Stimulated activated CD4-positive, alpha-beta T cell treated with anti-CD3 and anti-CD28 coated beads, Interleukin-4, amount 100 ng/mL, for 24 hours (primary cell): Measurements from ENCODE around the gene EDA.
"Not testable (repeated sequence)": the region's sequence is repeated elsewhere in the genome, so short reads cannot be mapped to it uniquely, and the experiment has no call there.

Source experiments
- DNase-seq: peaks from one replicate; pipeline ENCODE4 v3.0.0-alpha.2; 2020

Gene EDA

DNA sequence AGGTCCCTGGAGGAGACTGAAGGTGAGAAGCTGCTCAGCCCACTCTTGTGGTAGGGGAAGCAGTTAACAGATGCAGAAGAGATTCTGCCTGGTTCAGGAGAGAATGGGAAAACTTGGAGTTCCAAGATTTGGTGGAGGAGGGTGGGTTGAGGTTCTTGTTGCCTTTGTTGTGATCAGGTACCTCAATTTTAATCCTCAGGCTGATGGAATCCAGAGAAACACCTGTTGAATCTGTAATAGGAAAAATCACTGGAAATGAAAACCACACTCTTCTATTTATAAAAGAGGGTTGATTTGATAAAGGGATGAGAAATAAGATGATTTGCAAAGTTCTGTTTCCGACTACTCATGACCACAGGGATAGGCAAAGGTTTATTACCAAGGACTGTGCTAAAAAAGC lies 132.1 kb downstream of the EDA start:
- DNase-seq = no peak

DNA sequence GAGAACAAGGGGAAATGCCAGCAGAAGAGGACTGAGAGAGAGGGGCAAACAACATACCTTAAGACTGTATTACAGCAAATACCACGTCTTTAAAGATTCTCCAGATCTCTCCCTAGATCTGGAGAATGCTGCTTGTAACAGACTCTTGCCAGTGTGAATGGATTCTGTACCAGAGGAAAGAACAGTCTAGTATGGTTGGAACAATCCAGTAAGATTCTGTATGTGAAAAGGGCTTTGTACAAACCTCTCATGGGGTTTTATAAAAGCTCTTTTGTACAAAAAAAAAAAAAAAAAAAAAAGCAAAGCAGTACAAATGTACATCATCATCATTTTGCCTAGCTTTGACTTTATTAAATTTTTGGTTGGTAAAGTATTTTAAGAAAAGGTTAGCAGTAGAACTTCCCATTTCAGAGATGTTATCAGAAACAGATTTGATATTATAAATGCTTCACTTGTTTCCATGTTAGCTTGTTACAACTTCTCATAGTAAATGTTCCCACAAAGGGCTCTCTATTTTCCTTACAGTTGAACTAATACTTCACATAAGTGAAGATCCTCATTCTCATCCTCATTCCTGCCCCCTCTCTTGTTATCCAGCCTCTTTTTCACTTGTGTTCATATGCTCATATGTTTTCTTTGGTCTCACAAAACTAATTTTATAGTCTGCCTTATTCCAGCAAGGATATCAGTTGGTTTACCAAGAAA lies 144.2 kb downstream of the EDA start:
- DNase-seq = no peak

GRCh38 chrX:69761633-69762032 lies 145.7 kb downstream of the EDA start:
- no peak for DNase-seq

DNA sequence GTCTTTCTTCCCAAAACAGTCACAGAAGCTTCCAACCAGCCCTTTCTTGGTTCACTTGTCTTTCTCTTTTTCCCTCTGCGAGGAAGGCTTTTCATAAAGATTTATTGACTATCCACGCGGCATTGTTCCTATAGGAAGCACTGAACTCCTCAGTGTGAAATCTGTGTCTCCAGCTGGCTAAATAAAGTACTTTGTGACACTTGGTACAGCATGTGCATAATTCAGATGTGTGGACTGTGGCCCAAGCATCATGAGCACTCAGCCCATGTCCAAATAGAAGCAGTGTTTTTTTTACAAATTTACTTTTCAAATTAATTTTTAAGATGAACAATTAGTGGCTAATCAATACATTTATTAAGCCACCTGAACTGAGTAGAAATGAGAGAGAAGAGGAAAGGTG lies 146.4 kb downstream of the EDA start:
- no peak for DNase-seq

GRCh38 chrX:69793260-69793935 lies 177.5 kb downstream of the EDA start:
- DNase-seq = no peak

GRCh38 chrX:69795702-69796101 lies 179.8 kb downstream of the EDA start:
- DNase-seq = no peak

- DNase-seq = no peak
Measured at GRCh38 chrX:69807400-69807799, 191.5 kb downstream of the EDA start.

- peak; percentile 3 for DNase-seq
Measured at GRCh38 chrX:69808375-69808774, 192.5 kb downstream of the EDA start.

- no peak for DNase-seq
Measured at GRCh38 chrX:69813677-69814076, 197.8 kb downstream of the EDA start.

GRCh38 chrX:69815063-69815462 lies 199.2 kb downstream of the EDA start:
- no peak for DNase-seq

DNA sequence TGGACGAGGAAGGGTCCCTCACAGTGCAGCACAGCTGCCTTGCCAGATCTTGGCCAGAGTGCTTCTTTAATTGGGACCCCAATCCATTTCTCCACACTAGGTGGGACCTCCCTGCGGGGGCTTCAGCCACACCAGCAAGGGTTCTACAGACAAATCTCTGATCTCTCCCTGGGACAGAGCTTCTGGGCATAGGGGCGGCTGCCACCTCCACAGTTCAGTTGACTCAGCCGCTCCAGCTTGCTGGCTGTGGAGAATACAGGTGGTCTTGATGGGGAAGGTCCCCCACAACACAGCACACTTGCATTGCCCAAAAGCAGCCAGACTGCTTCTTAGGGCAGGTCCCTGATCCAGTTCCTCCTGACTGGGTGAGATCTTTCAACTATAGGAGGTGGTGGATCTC lies 199.6 kb downstream of the EDA start:
- DNase-seq = no peak

- no peak for DNase-seq
Measured at GRCh38 chrX:69844636-69845035, 228.7 kb downstream of the EDA start.

GRCh38 chrX:69859999-69860398 lies 244.1 kb downstream of the EDA start:
- not testable (repeated sequence) for DNase-seq

- no peak for DNase-seq
Measured at GRCh38 chrX:69876221-69876620, 260.3 kb downstream of the EDA start.

- DNase-seq = no peak
Measured at GRCh38 chrX:69884210-69884609, 268.3 kb downstream of the EDA start.

DNA sequence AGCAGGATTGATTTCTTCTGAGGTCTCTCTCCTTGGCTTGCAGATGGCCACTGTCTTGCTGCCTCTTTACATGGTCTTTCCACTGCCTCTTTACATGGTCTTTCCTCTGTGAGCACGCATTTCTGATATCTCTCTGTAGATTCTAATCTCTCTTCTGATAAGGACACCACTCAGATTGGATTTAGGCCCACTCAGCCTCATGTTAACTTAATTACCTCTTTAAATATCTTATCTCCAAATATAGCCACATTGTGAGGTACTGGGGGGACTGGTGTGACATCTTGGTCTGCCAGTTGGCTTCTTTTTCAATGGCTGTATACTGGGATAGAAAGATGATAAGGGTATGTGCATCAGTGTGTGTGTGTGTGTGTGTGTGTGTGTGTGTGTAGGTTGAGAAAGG lies 280.1 kb downstream of the EDA start:
- DNase-seq = no peak

- no peak for DNase-seq
Measured at GRCh38 chrX:69900491-69900890, 284.6 kb downstream of the EDA start.

DNA sequence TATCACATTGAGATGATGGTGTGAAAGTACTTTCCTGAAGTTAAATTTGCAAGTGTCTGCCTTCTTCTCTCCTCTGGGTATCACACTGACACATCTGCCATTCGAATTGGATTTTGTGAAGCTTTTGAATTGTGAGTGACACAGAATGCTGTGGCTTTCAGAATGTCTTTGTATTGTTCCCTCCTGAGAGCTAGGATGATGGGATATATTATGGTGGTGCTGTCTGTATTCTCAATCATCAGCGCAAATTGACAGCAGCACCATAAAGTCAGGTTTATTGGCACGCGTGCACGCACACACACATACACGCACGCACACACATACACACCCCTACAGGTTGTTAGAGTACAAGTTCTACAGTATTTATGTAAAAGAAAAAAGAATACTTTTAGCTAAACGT lies 290.5 kb downstream of the EDA start:
- DNase-seq = no peak

DNA sequence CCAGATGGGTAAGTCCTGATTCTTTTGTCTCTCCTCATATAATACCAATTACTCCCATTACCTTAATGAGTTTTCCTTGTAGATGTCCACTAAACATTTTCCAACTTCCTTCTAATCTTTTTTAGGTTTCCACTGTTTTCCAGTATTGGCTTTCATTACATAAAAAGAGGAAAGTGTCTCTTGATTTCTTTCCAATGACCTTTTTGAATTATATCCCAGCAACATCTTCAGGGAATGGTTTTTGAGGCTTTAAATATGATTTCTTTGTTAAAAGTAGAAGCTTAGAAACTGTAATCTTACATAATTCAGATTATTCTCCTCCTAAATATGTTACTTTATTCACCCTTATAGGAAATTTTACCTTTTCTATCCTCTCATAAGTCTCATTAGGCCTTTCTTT lies 298.9 kb downstream of the EDA start:
- DNase-seq = no peak

DNA sequence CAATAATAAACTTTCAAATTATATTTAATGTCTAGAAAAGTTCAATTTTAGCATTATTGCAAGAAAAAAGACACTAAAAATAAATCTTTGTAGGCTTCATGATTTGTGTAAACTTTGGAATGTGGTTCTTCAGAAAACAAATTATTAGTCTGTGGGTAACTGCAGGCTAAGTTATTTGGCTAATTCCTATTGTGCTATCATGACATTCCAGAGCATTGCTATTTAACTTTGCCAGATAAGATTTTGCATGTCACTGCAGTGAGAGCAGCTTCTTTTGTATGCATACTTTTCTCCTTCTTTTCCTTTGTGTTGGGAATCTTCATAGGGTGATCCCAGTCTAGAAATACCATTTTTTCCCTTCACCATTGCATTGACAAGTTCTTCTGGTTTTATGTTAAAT lies 303.8 kb downstream of the EDA start:
- no peak for DNase-seq

GRCh38 chrX:69932323-69932722 lies 316.4 kb downstream of the EDA start:
- no peak for DNase-seq

DNA sequence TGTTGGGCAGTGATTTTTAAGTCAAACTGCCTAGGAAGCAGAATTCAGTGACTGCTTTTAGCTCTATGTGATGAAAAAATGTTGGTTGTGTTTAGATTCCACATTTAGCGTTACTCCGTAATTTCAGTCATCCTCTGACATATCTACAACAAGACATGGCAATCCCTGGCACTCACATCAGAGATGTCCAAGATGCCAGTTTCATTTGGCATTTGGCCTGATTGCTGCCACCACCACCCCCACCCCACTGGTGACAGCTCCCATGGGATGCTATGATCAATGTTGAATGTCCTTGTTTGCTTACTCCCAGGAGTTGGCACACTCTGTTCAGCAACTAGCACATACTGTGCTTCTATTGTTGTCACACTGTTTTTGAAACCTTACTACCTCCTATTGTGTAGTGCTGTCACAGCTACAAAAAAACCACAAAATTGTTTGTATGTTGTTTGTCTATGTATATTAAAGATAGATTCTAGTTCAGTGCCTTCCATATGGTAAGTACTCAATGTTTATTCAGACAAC lies 332.4 kb downstream of the EDA start:
- no peak for DNase-seq

GRCh38 chrX:69951753-69952152 lies 335.8 kb downstream of the EDA start:
- DNase-seq = no peak

DNA sequence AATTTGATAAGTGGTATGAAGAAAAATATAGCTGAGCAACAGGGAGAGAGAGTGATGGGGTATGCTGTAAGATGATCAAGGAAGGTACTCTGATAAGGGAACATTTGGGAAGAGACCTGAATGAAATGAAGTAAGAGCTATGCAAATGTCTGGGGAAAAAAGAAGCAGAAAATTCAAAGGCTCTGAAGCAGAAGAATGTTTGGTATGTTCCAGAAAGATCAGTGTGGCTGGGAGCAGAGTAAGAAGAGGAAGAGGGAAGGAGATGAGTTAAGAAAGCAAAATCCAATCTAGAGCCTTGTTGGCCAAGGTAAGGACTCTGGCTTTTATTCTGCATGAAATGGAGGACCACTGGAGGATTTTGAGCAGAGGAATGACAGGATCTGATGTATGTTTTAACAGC lies 343.8 kb downstream of the EDA start:
- no peak for DNase-seq
